Uterus (tissue), 4 donors: ENCODE results near the gene RBMS1. TPM values are rescaled to one million over a fixed set of nuclear protein-coding genes. Genes with fewer than 3 reads are reported as not detected.

ENCODE experiments used
- DNase-seq, 2 donors: peaks; one replicate each; pipeline ENCODE4 v3.0.0-alpha.2; 2019 to 2020
- H3K27ac ChIP-seq, 2 donors: fragments of 200-600 bp; sonication (generic); 1 replicate in 1 of 2; 2 replicates in 1 of 2; pipeline ENCODE4 v1.5.1; 2016 to 2018
- H3K27me3 ChIP-seq, 2 donors: fragments of 200-600 bp; sonication (generic); one replicate each; pipeline ENCODE4 v1.5.1; 2018 to 2019; ENCODE audit warnings: control low read depth in 1 of 2
- H3K36me3 ChIP-seq, 2 donors: fragments of 200-600 bp; sonication (generic); one replicate each; pipeline ENCODE4 v1.5.1; 2019; ENCODE audit warnings: control low read depth in 1 of 2
- H3K4me1 ChIP-seq, 2 donors: fragments of 200-600 bp; sonication (generic); one replicate each; pipeline ENCODE4 v1.5.1; 2018 to 2019; ENCODE audit warnings: control low read depth in 1 of 2
- H3K4me3 ChIP-seq, 2 donors: fragments of 200-600 bp; sonication (generic); 1 replicate in 1 of 2; 2 replicates in 1 of 2; pipeline ENCODE4 v1.5.1; 2018 to 2019; ENCODE audit warnings: mild to moderate bottlenecking in 1 of 2
- H3K9me3 ChIP-seq, 2 donors: fragments of 200-600 bp; sonication (generic); one replicate each; pipeline ENCODE4 v1.5.1; 2019; ENCODE audit warnings: control low read depth in 1 of 2
- POLR2A ChIP-seq, 2 donors: fragments of 450-650 bp; IDR thresholded peaks; one replicate each; pipeline ENCODE4 v1.6.1; 2016; ENCODE audit warnings: antibody characterized with exemption in 2 of 2, mild to moderate bottlenecking in 1 of 2, moderate library complexity in 1 of 2
- intact Hi-C: fragments of 100-400 bp; cut with DNase I; formaldehyde crosslinking; loops from one replicate; pipeline ENCODE4 v1.15.1; 2023; ENCODE audit warnings: low total_unique reads
- total RNA-seq, 4 donors: library from RNA; depleted of rRNA in 3 of 4; stranded (reverse); fragments of >200 nt in 3 of 4; gene quantifications; one replicate each; pipeline versions ENCODE4 v1.1.0 to v1.2.4, GENCODE V29; 2014 to 2023
- TF ChIP-seq, protein P1 (sequence below), 4 experiments: fragments of 200-600 bp in 2 of 4; fragments of 450-650 bp in 2 of 4; sonication (generic) in 2 of 4; IDR thresholded peaks; one replicate each; pipeline ENCODE4 v1.5.1; 2016 to 2019; ENCODE audit warnings: antibody characterized with exemption in 4 of 4, mild to moderate bottlenecking in 2 of 4, moderate library complexity in 1 of 4
- donor health status: DM: yes; HTN: yes; CAD: no.

Gene RBMS1
- total RNA-seq, 4 donors from 2014 or later, result 30.5 to 149 (median 88.9) TPM

DNA sequence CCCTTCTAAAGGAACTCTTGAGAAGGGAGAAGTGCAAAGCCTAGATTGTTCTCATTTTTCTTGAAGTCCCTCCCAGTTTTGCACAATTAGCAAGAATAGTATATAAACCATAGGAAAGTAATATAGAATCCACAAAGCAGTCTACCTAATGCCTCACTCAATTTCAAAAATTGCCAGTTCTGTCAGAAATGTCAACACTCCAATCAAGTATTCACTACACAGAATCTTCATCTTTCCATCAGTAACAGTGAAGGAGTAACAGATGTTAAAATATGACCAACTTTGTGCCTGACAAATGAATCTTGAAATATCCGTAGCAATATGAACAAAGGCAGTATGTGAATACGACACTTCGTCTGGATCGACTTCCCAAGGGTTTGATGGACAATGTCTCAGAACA is 56.3 kb downstream of the RBMS1 start:
- TF ChIP-seq, protein P1, sequence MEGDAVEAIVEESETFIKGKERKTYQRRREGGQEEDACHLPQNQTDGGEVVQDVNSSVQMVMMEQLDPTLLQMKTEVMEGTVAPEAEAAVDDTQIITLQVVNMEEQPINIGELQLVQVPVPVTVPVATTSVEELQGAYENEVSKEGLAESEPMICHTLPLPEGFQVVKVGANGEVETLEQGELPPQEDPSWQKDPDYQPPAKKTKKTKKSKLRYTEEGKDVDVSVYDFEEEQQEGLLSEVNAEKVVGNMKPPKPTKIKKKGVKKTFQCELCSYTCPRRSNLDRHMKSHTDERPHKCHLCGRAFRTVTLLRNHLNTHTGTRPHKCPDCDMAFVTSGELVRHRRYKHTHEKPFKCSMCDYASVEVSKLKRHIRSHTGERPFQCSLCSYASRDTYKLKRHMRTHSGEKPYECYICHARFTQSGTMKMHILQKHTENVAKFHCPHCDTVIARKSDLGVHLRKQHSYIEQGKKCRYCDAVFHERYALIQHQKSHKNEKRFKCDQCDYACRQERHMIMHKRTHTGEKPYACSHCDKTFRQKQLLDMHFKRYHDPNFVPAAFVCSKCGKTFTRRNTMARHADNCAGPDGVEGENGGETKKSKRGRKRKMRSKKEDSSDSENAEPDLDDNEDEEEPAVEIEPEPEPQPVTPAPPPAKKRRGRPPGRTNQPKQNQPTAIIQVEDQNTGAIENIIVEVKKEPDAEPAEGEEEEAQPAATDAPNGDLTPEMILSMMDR (IDR thresholded peaks at IDR 0.05), result no peak
- no peak for TF ChIP-seq POLR2A (IDR thresholded peaks at IDR 0.05)
- Histone ChIP-seq H3K4me3 (no peak overlapping the region), H3K36me3 (no peaks in the 10 kb centered on the region), H3K27me3 (no peaks in the 10 kb centered on the region), H3K9me3 (no peaks in the 10 kb centered on the region), H3K27ac (no peak overlapping the region), H3K4me1 (no peaks in the 10 kb centered on the region)
- intact Hi-C loops, result no loop called here
- no peak for DNase-seq

DNA sequence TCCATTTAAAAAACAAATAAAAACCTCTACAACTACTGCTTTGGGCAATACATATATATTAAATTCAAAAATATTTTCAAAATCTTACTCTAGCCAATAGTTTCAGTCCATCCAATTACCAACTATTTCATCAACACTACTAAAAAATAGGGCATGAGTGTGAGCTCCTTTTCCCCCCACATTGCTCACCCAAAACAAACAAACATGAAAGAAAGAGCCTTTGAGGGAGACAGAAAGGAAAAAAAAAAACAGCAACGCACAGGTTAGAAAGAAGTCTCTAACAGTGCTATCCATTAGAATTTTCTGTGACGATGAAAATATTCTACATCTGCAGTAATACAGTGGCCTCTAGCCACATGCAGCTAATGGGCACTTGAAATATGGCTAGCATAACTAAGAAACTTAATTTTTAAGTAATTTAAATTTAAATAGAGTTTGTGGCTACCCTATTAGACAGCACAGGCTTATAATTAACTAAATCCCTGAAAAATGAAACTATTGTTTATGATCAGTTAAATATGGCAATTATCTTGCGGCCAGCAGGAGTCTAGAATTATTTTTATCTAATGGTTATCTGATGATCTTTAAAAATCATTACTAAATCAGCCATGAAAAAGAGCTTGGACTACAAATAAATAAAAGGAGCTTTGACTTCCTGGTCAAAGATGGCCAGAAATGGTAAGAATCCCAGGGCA is 59.2 kb downstream of the RBMS1 start:
- intact Hi-C loops, result no loop called here
- peak overlapping the region; percentile 30 to 36 for H3K27ac ChIP-seq
- no peaks in the 10 kb centered on the region for H3K36me3 ChIP-seq
- TF ChIP-seq POLR2A (IDR thresholded peaks at IDR 0.05), result no peak
- TF ChIP-seq, protein P1 (IDR thresholded peaks at IDR 0.05), result no peak
- peaks cover 0 to 6% of the 10 kb centered on the region in 2 donors for H3K9me3 ChIP-seq
- H3K4me1 ChIP-seq, result no peaks in the 10 kb centered on the region
- no peak overlapping the region for H3K4me3 ChIP-seq
- no peaks in the 10 kb centered on the region for H3K27me3 ChIP-seq
- DNase-seq, result no peak

DNA sequence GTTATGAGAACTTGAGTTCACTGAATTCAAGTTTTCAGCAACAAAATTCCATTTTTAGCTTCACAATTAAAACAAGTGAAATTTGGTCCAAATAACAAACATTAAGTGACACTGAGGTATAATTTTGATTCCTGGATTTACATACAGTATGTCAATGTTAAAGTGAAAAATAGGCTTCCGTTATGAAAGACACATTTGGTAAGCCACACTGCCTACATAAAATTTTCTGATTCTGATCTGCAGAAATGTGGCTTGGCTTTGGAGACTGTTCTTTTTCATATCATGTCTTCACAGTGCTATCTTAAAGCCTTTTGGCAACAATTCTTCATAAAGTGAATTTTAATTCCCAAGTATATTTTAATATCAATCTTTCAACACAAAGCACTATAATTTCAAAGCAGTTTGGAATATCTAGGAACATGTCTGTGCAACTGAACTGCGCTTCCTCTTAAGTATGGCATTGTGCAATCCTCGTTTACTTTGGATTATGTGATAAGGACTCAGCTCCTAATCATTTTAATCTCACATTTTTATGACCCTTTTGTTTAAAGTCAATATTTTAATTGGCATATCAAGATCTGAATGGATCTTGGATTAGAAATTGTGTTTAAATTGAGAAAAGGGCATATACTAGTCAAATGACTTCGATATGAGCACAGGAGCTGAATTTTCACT is 60.0 kb downstream of the RBMS1 start:
- no peak overlapping the region for H3K4me3 ChIP-seq
- TF ChIP-seq, protein P1 (IDR thresholded peaks at IDR 0.05), result no peak
- no peak for TF ChIP-seq POLR2A (IDR thresholded peaks at IDR 0.05)
- DNase-seq, result no peak
- intact Hi-C loops, result no loop called here
- H3K27ac ChIP-seq, result peak overlapping the region; percentile 30 to 36
- H3K4me1 ChIP-seq, result no peaks in the 10 kb centered on the region
- H3K27me3 ChIP-seq, result no peaks in the 10 kb centered on the region
- peaks cover 0 to 6% of the 10 kb centered on the region in 2 donors for H3K9me3 ChIP-seq
- no peaks in the 10 kb centered on the region for H3K36me3 ChIP-seq

DNA sequence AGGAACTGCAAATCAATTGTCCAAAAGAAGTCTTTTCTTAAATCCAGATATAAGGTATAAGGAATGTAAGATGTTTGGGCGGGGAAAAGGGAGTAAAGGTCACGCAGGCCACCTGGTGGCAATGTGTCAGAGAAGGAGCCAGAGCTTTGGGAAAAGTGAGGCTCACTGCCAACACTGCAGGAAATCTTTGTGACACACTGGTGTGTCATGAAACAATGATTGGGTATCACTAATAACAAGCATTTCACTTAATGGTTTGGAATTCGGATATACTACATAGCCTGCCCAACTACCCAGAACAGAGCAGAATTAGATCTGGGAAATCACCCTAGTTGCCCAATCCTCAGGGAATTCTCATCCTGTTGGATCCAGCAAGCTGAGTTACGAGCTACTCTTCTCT is 61.0 kb downstream of the RBMS1 start:
- H3K36me3 ChIP-seq, result no peaks in the 10 kb centered on the region
- H3K4me3 ChIP-seq, result no peak overlapping the region
- no peak for TF ChIP-seq POLR2A (IDR thresholded peaks at IDR 0.05)
- TF ChIP-seq, protein P1 (IDR thresholded peaks at IDR 0.05), result no peak
- no peak for DNase-seq
- no peaks in the 10 kb centered on the region for H3K4me1 ChIP-seq
- H3K9me3 ChIP-seq, result peaks cover 0 to 6% of the 10 kb centered on the region in 2 donors
- H3K27ac ChIP-seq, result no peak overlapping the region
- intact Hi-C loops, result no loop called here
- H3K27me3 ChIP-seq, result no peaks in the 10 kb centered on the region

DNA sequence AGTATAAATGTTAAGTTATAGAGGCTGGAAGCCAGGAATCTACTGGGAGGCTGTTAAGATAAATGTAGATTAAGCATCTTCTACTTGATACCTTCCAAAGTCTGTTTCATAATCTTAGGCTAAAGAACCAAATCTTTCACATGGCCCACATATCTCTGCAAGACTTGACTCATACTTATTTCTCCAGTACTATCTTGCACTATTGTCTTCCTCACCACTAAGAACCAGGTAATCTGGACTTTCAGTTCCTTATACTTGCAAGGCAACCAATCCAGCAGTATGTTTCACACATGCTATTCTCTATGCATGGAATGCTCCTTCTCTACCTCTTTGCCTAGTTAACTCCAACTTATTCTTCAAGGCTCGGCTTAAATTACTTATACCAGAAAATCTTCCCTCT is 62.2 kb downstream of the RBMS1 start:
- TF ChIP-seq, protein P1 (IDR thresholded peaks at IDR 0.05), result no peak
- no peak for TF ChIP-seq POLR2A (IDR thresholded peaks at IDR 0.05)
- intact Hi-C loops, result no loop called here
- DNase-seq, result no peak
- H3K36me3 ChIP-seq, result no peaks in the 10 kb centered on the region
- no peak overlapping the region for H3K27ac ChIP-seq
- peaks cover 0 to 6% of the 10 kb centered on the region in 2 donors for H3K9me3 ChIP-seq
- H3K27me3 ChIP-seq, result no peaks in the 10 kb centered on the region
- H3K4me1 ChIP-seq, result no peaks in the 10 kb centered on the region
- H3K4me3 ChIP-seq, result no peak overlapping the region
